T1000 (cell line): ENCODE results near the gene ZNF385A.

Experiments used
- DNase-seq: peaks from one replicate; lab custom pipeline; 2025; ENCODE audit warnings: mixed read lengths; lab: John Stamatoyannopoulos, UW

ZNF385A gene

GRCh38 chr12:54373649-54374561 lies 10.6 kb downstream of the ZNF385A start:
- DNase-seq = peak; percentile 93

GRCh38 chr12:54372113-54372806 lies 12.3 kb downstream of the ZNF385A start:
- DNase-seq = no peak

GRCh38 chr12:54371328-54372112 lies 13.0 kb downstream of the ZNF385A start:
- no peak for DNase-seq

GRCh38 chr12:54370171-54370730 lies 14.3 kb downstream of the ZNF385A start:
- peak; percentile 100 for DNase-seq

GRCh38 chr12:54369597-54370131 lies 14.9 kb downstream of the ZNF385A start:
- no peak for DNase-seq

DNA sequence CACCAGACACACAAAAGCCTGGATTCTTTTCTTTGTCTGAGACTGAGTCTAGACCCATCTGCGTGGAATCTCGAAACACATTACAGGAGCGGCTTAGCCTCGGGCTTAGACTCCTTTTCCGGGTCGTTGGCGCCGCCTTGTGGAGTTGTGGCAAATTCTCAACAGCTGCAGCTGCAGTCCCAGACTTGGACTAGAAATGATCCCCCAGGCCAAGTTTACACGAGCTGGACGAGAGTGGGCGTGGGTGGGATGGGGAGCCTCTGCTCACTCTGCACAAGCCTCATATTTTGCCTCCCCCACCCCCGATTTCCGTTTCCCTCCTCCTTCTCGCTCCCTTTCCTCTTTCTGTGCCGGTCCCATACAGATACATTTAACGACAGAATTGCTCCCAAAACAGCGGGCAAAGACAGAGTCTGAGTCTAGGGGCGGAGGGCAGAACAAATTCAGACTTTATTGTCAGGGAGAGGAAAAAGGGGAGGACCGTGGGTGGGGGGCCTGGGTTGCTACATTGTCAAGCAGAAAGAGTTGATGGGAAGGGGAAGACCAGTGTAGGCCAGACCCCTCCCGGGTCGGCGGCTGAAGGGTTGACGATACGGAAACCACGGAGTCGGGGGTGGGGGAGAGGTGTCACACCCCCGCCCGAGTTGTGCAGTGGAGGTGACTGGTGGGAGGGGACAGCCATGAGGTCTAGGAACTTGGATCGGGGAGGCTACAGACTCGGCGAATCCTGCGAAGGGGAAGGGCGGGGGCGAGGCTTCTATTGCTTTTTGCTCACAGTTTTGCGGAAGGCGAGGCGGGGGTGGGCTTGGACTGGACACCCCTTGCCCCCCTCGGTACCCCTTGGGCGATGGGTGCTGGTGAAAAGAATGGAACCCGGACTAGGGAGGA lies 15.6 kb downstream of the ZNF385A start:
- peak; percentile 100 for DNase-seq

DNA sequence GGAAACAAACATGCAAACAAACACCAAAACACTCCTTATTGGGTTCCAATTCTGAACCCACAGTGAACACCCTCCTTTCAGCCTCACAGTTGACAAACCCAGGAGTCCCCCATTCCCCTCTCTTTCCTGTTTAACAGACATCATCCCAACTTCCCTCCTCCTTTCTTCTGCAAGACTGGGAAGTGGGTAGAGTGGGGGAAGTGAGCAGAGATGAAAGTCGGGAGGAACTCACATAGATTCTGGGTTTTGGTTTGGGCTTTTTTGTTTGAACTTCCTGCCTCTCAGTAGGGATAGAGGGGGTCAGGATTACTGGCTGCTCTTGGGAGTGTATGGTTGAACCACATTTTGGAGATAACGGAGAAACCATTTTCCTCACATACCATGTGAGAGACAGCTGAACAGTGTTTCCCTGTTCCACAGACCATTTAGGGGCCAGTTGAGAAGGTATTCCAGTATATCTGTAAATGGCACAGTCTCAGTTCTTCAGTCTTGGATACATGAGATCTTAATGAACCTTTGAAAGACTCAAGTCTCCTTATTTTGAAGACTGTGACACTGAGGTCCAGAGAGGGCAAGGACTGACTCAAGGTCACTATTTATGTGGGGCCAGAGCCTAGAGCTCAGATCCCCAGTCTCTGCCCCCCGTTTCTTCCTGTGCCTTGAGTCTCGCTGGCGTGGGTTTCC lies 16.4 kb downstream of the ZNF385A start:
- no peak for DNase-seq

- DNase-seq = no peak
Observed at GRCh38 chr12:54364413-54364812, 20.1 kb downstream of the ZNF385A start, which contains the start of gene GPR84. Gene GPR84 (minus strand): TSS chr12:54364486. CDS start chr12:54363851, 635 bp downstream.

DNA sequence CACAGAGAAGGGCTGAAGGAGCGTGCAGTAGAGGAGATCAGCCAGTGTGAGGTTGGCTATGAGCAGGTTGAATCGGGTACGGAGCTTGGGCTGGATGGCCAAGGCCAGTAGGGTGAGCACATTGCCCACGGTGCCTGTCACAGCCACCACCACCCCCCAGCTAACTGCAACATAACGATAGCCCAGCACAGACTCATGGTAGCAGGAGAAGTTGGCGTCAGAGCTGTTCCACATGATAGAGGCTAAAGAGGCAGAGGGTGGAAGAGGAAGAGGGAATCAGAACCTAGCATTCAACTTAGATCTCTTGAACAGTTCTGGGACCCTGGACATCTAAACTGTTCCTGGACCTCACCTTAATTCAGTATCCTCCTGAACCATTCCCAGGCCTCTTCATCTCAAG lies 20.9 kb downstream of the ZNF385A start:
- DNase-seq = no peak

- no peak for DNase-seq
Observed at GRCh38 chr12:54363047-54363446, 21.5 kb downstream of the ZNF385A start.

GRCh38 chr12:54360717-54361456 lies 23.6 kb downstream of the ZNF385A start:
- DNase-seq = no peak

GRCh38 chr12:54359762-54360351 lies 24.7 kb downstream of the ZNF385A start:
- no peak for DNase-seq

DNA sequence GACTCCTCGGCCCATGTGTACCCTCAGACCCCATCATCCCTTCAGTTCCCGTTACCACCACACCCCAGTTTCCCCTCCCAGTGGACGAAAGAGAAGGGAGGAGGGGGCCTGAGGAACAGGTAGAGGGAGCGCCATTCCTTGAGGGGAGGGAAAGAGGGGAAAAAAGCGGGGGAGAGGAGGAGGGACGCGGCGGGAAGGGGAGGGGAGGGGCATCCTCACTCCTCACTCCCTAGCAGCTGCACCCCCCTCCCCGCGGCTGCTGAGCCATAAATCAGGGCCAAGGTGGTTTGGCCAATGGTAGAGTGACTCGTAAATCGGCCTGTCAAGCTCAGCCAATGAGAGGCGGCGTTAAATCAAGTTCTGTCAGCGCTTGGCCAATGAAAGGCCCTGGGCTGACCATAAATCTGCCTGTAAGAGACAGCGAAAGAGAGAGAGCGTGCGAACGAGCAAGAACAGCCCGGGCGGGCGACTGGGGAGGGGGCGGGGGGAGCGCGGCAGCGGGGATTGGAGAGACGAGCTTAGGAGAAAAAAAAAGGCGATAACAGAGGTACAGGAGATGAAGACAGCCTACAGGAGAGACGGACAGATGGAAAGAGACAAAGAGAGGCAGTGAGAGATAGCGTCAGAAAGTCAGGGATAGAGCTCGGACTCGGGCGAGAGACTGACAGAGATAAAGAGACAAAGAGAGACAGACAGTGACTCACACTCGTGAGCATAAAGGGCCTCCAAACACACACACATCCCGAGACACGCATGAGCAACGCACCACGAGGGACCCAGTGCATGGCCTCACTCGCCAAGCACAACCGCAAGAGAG lies 25.4 kb downstream of the ZNF385A start:
- peak; percentile 100 for DNase-seq

GRCh38 chr12:54358191-54358944 lies 26.2 kb downstream of the ZNF385A start:
- DNase-seq = no peak

DNA sequence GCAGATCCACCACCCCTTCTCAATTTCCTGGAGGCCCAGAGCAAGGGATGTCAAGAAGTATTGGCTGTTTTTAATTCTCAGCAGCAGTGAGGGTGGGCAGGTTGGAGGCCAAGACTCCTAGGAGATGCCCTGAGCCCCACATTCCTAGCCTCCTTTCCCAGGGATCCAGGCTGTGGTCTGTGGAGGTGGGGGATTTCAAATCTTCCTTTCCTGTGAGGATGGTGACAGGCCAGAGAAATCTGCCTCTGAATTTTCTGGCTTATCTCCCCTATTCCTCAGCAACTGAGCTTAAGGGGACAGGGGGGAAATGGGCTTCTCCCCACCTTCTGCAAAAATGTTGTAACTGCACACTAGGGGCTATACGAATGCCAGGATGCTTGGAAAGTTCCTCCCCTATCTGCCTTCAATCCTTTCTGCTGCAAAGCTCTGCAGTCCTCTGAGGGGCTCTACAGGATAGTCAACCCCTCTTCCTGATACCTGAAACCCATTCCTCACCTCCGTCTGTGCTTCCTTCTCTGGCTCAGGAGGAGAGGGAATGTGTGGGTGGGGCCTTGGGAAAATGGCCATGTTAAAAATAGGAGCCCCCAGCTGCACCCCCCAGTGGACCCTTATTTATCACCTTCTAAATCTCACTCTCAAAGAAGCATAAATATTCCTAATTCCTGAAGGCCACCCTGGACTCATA lies 26.9 kb downstream of the ZNF385A start:
- no peak for DNase-seq

- DNase-seq = no peak
Observed at GRCh38 chr12:54356951-54357356, 27.6 kb downstream of the ZNF385A start.

DNA sequence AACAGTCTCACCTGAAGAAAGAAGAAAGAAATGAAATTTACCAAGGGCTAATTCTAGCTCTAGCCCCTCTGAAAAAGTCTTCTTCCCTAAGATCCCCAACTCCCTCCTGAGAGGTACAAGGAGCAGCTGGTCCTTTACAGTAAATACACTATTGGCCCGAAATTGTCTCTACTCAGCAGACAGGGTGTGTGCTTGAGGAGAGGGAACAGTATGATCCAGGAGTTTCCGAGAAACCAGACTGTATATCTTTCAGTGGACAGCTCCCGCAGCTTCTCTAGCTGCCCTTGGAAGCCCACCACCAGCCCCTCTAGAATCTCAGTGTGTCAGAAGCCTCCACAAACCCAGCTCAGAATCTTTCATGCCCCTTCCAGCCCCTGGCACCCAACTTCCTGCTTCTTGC lies 28.3 kb downstream of the ZNF385A start:
- no peak for DNase-seq
